HuH-7 (cell line): ENCODE results near the gene OBSCN.

ENCODE experiments used
- DNase-seq: peaks from one replicate; pipeline ENCODE4 v3.0.0; 2011; ENCODE audit warnings: low spot score

OBSCN gene

DNA sequence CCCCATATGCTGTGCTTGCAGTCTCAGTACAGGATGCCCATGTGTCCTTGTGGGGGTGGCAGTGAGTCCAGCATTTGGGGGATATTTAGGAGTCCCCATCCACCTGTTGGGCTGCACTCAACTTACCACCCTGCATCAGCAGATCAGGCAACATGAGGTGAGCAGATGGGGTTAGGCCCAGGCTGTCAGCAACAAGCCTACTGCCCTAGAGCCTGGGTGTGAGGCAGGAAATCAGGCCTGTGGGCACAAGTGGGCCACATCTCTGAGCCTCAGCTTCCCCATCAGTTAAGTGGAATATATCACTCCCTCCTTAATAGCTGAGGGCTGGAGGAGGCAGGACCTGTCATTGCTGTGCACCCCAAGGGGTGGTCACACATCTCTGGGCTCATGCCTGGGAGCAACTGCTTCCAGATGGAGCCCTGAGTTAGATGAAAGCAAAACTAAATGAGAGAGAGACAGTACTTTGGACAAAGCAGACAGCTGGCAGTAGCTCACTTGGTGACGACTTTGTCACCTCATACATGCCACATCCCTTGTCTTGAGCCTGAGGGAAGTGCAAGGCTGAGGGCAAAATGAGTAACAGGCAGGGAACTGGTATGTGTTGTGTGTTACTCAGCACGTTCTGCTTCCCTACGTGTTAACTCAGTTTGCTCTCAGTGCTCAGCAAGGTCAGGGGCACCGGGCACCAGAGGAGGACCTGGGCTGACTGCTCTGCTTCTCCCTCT, 150.4 kb downstream of the OBSCN start:
- DNase-seq = no peak

DNA sequence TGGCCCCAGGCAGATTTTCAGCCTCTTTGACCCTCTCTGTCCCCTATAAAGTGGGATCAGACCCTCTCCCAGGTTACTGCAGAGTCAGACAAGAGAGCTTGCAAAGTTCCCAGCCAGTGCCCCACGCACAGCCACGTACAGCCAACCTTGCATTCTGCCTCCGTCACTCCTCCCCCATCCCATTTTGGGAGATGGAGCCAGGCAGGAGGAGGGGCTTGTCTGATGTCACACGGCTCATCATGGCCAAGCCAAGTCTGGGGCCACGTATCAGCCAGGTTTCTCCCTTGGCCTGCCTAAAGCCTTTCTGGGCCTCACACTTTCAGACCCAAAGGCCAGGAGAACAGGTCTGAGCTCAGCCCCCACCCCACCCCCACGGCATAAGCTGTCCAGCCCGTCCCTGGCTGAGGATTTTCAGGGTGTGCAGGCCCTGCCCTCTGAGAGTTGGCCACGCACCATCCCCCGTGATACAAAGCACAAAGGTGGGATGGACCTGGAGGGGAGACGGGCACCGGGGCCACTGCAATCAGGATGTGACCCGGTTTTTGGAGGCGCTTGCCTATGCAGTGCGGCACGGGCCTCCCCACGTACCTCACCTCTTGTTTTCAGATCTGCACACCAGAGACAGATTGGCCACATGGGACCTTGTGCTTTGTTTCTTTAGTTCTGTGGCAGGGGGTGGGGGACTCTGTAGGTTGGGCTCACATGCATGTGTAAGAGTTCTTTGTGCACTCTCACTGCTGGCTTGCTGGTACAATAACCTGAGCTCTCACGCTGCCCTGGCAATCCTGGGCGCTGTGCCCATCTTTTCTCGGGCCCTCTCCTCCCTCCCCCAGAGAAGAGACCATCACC, 151.1 kb downstream of the OBSCN start:
- DNase-seq = no peak

DNA sequence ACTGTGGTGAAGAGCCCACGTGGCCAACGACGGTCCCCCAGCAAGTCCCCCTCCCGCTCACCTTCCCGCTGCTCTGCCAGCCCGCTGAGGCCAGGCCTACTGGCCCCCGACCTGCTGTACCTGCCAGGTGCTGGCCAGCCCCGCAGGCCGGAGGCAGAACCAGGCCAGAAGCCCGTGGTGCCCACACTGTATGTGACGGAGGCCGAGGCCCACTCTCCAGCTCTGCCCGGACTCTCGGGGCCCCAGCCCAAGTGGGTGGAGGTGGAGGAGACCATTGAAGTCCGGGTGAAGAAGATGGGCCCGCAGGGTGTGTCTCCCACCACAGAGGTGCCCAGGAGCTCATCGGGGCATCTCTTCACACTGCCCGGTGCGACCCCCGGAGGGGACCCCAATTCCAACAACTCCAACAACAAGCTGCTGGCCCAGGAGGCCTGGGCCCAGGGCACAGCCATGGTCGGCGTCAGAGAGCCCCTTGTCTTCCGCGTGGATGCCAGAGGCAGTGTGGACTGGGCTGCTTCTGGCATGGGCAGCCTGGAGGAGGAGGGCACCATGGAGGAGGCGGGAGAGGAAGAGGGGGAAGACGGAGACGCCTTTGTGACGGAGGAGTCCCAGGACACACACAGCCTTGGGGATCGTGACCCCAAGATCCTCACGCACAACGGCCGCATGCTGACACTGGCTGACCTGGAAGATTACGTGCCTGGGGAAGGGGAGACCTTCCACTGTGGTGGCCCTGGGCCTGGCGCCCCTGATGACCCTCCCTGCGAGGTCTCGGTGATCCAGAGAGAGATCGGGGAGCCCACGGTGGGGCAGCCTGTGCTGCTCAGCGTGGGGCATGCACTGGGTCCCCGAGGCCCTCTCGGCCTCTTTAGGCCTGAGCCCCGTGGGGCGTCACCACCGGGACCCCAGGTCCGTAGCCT, 152.0 kb downstream of the OBSCN start:
- DNase-seq = no peak

DNA sequence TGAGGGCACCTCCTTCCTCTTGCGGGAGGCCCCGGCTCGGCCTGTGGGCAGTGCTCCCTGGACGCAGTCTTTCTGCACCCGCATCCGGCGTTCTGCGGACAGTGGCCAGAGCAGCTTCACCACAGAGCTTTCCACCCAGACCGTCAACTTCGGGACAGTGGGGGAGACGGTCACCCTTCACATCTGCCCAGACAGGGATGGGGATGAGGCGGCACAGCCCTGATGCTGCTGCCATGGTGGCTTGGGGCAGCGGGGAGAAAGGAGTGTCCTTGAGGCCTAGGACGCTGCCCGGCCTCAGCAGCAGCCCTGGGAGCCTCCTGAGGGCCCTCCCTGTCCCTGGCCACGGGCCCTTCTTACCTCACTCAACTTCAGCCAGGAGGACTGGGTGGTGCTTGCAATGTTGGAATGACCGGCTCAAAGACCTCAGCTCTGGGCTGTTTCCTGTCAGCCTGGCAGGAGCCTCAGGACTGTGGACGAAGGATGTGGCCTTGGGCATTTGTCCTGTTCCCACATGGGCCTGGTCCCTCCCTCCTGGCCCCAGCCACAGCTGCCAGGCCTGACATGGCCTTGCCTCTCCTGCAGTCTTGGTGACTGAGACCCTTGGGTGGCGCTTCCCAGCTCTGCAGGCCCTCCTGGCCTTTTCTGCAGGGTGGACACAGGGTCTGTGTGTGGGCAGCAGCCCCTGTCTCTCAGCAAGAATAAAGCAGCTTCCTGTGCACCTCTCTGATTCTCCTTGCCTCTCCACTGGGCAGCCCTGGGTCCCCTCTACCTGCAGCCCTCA, 152.9 kb downstream of the OBSCN start:
- no peak for DNase-seq

DNA sequence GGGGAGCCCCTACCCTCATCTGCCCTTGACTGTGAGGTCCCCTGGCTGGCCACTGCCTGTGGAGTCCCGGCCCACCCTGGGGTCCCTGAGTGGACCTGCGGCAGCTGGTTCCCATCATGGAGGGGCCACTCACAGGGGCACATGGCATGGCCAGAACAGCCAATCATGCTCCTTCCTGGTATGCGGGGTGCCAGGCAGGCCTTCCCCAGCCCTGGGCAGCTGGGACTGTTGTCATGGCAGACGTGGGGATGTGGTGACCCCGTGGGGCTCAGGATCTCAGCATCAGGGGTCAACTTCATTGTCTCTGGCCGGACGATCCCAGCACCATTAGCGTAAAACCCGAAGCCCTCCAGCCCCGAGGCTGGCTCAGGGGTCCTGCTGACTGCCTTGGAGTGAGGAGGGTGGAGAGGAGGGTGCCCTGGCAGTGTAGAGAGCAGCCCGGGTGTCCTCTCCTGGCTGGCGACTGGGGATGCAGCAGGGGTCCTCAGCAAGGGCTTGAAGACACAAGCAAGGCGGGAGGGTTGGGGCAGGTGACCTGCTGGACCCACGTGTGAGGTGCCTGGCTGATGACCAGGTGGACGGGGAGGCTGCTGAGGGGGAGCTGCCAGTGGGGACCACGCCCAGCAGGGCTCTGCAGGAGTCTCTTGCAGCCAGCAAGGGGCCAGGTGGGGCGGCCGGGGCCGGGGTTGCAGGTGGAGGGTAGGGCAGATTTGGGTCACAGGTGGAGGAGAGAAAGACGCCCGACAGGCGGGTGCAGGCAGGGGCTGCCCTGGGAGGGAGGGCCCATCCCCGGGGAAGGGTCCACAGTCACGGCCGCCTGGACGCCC, 153.7 kb downstream of the OBSCN start:
- DNase-seq = no peak

DNA sequence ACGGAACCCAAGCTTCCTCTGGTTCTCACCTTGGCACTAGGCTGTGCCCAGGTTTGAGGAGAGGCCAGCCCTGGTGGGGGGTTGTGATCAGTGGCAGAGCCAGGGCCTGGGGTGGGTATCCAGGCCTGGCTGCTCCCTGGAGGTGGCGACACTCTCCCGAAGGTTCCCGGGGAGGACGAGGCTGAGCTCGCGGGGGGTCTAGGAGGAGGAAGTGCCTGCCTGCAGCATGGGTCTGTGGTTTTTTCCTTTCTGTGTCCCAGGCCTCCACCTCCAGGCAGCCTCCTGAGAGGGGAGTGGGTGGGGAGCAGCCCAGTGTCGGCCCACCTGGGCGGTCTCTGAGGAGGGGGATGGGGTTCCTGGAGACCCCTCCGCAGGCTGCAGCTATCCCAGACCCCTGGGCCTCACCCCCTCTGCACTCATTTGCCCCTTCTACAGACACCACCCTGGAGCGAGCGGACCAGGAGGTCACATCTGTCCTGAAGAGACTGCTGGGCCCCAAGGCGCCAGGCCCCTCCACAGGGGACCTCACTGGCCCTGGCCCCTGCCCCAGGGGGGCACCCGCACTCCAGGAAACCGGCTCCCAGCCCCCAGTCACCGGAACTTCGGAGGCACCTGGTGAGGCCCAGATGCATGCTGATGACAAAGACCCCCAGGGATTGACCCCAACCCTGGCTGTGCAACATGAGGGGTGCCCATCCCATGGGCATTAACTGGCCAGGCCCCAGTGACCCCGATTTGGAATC, 154.5 kb downstream of the OBSCN start:
- DNase-seq = no peak

DNA sequence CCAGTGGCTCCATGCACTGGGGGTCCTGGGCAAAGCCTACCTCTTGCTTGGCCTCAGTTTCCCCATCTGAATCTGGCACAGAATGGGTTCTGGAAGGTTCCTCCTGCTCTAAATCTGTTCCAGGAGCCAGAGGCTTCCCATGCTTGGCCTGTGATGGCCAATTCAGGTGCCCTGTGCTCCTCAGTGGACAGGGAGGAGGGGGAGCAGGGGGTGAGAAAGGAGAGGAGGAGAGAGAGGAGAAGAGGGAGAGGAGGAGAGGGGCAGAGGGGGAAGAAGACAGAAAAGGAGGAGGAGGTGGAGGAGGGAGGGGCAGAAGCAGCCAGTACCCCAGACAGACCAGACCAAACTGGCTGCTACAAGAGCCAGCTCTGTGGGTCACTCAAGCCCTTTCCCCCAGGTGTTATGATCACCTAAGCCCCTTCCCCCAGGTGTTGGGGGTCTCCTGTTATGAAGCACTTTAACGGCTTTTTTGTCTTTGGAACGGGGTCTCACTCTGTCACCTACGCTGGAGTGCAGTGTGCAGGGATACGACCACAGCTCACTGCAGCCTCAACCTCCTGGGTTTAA, 155.1 kb downstream of the OBSCN start:
- DNase-seq = no peak

DNA sequence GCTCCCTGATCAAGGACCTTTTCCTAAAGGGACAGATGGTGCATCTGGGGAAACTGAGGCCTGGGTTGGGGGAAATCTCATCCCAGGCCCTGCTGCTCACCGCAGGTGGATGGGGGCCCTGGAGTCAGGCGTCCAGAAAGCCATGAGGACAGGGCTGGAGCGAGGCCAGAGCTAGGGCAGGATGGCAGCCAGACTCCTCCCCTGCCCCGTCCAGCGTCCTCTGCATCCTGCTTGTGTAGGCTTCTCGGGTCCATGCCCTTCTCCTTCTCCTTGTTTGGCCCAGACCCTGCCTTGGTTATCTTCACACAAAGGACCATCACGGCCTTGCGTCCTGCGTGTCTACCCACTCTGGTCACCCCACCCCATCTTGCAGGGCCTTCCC, 155.8 kb downstream of the OBSCN start:
- DNase-seq = no peak

DNA sequence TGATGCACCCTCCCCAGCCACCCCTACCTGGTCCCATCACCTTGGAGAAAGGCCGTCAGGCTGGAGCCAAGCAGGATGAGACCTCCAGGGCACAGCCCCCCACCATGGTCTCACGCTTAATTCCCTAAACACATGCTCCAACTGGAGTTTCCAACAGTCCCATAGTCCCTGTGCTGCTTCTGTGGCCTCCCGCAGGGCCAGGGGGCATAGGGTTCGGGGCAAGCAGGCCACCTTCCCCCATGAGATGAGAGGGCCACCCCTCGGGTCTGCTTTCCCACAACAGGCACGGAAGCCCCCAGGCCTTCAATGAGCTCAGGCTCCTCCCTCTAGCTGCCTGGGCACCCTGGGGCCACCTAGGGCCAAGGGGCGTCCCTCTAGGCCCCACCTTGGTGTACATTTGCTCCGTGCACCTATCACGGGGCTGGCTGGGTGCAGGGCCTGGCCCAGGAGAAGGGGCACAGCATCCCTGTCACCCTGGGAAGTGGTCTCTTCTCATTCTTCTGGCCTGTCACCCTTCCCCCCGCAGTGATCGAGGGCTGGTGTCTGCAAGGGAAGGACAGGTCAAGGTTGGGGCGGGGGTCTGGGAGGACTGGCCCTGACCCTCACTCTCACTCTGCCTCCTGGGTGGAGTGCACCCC, 156.3 kb downstream of the OBSCN start:
- no peak for DNase-seq

DNA sequence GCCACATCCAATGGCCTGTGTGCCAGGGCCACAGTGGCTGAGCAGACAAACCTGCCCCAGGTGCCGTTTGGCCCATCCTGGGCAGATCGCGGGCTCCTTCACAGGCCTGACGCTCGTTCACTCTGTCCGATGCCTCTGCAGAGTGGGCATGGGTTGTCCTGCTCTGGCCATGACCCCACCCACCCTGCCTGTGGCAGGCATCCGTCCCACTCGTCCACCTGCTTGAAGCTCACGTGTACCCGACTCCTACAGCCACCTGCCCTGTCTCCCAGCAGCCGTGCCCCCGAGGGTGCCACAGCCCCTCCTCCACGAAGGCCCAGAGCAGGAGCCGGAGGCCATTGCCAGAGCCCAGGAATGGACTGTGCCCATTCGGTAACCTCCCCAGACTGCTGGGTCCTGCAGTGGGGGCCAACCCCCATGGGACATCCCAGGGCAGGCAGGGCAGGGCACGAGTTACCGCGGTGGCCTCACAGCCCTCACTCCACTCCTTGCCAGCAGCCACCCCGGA, 156.9 kb downstream of the OBSCN start:
- DNase-seq = no peak

DNA sequence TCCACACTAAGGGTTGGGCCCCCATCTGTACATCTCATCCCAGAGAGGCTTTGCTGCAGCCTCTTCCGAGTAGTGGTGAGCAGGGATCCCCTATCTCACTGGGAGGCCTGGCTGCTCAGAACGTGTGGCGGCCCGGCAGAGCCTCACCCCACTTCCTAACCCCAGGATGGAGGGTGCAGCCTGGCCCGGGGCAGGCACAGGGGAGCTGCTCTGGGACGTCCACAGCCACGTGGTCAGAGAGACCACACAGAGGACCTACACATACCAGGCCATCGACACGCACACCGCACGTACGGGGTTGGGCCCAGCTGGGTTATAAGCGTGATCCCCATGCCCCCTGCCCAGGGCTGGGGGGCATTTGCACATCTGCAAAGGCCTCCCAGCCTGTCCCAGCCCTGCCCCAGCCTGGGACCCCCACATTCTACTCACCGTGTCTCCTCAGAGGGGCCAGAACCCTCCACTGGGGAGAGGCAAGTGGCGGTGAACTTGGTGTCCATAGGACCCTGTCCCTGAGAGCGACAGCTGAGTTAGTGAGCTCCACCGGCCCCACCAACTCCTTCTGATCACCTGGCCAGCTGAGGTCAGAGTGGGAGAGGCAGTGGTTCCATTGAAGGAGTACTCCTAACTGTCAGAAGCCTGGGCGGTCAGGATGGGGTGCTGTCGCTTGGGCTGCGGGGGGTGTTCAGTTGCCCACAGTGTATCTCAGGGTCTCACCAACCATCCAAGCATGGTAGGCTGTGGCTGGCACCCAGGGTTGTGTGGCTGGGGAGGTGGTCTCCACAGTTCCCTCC, 157.6 kb downstream of the OBSCN start:
- DNase-seq = no peak

DNA sequence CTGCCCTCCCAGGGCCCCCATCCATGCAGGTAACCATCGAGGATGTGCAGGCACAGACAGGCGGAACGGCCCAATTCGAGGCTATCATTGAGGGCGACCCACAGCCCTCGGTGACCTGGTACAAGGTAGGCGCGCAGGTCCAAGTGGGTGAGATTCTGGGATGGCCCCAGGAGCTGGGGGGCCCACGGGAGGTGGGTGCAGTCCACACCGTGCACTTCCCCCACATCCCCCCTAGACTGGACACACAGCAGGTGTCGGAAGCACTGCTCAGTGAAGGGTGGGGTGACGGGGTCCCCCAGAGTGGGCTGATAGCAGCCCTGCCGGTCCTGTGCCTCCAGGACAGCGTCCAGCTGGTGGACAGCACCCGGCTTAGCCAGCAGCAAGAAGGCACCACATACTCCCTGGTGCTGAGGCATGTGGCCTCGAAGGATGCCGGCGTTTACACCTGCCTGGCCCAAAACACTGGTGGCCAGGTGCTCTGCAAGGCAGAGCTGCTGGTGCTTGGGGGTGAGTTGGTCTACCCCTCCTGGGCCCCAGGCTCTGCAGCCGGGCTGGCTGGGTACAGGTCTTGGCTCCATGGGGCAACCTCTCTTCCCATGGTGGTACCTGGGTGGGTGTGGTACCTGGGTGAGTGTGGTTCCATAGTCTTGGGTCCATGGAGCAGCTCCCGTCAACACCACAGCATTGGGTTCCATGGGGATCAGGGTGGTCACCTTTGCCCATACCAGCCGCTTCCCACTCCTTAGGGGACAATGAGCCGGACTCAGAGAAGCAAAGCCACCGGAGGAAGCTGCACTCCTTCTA, 158.4 kb downstream of the OBSCN start:
- DNase-seq = no peak

DNA sequence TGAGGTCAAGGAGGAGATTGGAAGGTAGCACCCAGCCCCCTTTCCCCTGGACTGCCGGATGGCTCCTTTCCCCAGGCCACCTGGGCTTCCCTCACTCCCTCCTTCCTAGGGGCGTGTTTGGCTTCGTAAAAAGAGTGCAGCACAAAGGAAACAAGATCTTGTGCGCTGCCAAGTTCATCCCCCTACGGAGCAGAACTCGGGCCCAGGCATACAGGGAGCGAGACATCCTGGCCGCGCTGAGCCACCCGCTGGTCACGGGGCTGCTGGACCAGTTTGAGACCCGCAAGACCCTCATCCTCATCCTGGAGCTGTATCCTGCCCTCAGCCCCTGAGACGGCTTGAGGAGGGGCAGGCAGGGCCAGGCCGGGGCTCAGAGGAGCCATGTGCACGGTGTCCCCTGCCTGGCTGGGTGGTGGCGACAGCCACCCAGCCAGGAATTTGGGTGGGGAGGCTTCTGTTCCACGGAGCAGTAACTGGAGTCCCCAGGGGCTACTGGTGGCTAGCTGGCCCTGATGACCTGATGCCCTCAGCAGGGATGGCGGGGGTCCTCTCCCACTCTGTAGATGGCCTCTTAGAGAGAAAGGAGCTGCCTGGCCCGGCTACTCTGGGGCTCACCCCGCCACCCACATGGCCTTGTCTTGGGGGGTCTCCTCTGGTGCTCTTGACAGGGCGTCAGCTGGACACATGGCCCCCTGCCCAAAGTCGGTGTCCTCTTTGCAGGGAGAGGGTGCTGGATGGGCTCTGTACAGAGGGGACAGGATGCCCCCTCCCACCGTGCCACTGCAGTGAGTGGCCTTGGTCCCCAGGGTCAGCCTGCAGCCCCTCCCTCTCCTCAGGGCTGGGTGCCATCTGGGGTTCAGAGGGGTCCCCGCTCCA, 159.3 kb downstream of the OBSCN start:
- DNase-seq = no peak

DNA sequence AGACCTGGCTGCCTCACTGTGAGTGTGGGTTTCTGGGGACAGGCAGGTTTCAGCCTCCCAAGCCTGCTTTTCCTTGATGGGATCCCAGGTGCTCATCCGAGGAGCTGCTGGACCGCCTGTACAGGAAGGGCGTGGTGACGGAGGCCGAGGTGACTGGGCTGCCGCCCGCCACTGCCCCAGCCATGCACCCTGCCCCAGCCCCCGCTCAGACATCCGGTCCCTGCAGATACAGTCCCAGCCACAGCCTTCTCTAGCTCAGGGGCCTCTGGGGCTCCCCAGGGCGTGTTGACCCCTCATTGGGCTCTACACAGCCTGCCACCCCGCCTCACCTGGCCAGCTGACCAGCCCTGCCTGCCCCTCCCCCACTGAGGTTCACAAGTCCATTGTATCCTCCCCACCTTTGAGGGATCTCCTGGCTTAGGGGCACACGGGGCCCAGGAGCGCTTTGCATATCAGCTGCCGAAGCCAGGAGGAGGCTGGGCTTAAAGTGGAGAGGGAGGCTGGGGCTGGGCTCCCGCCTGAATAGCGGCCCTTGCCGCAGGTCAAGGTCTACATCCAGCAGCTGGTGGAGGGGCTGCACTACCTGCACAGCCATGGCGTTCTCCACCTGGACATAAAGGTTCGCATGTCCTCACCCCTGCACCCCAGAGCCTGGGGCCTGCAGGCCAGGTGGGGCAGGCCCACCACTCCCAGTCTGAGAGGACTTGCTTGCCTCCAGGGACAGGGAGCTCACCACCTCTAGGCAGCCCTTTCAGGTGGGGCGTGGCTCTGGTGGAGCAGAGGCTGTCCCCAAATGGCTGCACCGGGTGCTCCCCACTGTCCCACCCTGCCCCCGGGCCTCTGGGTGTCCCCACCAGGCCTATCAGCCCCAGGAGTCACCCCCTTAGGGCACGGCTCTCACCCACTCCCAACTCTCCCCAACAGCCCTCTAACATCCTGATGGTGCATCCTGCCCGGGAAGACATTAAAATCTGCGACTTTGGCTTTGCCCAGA, 160.3 kb downstream of the OBSCN start:
- peak; percentile 72 for DNase-seq
